Panc1 (cell line): ENCODE measurements around the gene ISYNA1. TPM values are rescaled to one million over a fixed set of nuclear protein-coding genes. Genes with fewer than 3 reads are reported as not detected.

Experiments
- ATAC-seq: fragments of 200-7000 bp; cut with Tn5 transposase; 2 replicates; pipeline ENCODE4 v1.9.1; 2020; ENCODE audit warnings: mild to moderate bottlenecking, moderate library complexity
- BruUV-seq: library from RNA; stranded (reverse); fragments of 400-500 nt; replicated peaks from 2 replicates; lab custom pipeline; 2021; lab: Mats Ljungman, UMichigan
- CTCF ChIA-PET: fragments of 300-600 bp; sonication (Branson Sonifier 250); formaldehyde crosslinking; loops from one replicate; lab custom pipeline; 2022; ENCODE audit warnings: antibody characterized with exemption; lab: Charles Lee
- POLR2A ChIA-PET: fragments of 300-600 bp; sonication (Branson Sonifier 250); formaldehyde crosslinking; loops from one replicate; lab custom pipeline; 2022; ENCODE audit warnings: antibody characterized with exemption; lab: Charles Lee
- DNase-seq: peaks from one replicate; pipeline ENCODE4 v3.0.0-alpha.2; 2010; ENCODE audit warnings: low read depth, low spot score
- H3K27ac ChIP-seq: 2 replicates; pipeline ENCODE4 v1.5.1; 2011; ENCODE audit warnings: mild to moderate bottlenecking, low read length, inconsistent platforms
- H3K27me3 ChIP-seq: fragments of 200-500 bp; sonication (Bioruptor generic); 2 replicates; pipeline ENCODE4 v1.6.0; 2014; ENCODE audit warnings: low read length, inconsistent platforms; ENCODE audit not compliant: control insufficient read depth, insufficient read depth
- H3K36me3 ChIP-seq: fragments of 200-500 bp; sonication (Bioruptor generic); 2 replicates; pipeline ENCODE4 v1.5.1; 2014; ENCODE audit warnings: inconsistent platforms, mild to moderate bottlenecking, low read length, moderate library complexity; ENCODE audit not compliant: control insufficient read depth, insufficient read depth
- H3K4me1 ChIP-seq: 2 replicates; pipeline ENCODE4 v1.5.1; 2011; ENCODE audit warnings: inconsistent platforms, mild to moderate bottlenecking, low read length, moderate library complexity; ENCODE audit not compliant: control insufficient read depth, insufficient read depth
- H3K4me3 ChIP-seq, 2 experiments: 2 replicates each; pipeline ENCODE4 v1.5.1; 2011 to 2012; ENCODE audit warnings: low read depth in 2 of 2, low read length in 2 of 2, mild to moderate bottlenecking in 2 of 2, inconsistent platforms in 1 of 2, moderate library complexity in 1 of 2
- H3K9me3 ChIP-seq: fragments of 200-500 bp; sonication (Bioruptor generic); 2 replicates; pipeline ENCODE4 v1.5.1; 2014; ENCODE audit warnings: low read depth, mild to moderate bottlenecking, inconsistent platforms, low read length, moderate library complexity; ENCODE audit not compliant: control insufficient read depth, insufficient read depth
- CTCF ChIP-seq: fragments of 450-650 bp; IDR thresholded peaks from 2 replicates; pipeline ENCODE4 v1.5.1; 2017; ENCODE audit warnings: mild to moderate bottlenecking
- POLR2AphosphoS5 ChIP-seq: IDR thresholded peaks from 2 replicates; pipeline ENCODE4 v1.6.1; 2012; ENCODE audit warnings: mild to moderate bottlenecking, low read depth, low read length, moderate library complexity
- REST ChIP-seq, 2 experiments: IDR thresholded peaks; 2 replicates each; pipeline ENCODE4 v1.6.1; 2011 to 2012; ENCODE audit warnings: low read depth in 2 of 2, control low read depth in 1 of 2, low read length in 1 of 2, mild to moderate bottlenecking in 1 of 2, moderate library complexity in 1 of 2; ENCODE audit not compliant: insufficient read depth in 1 of 2
- SIN3A ChIP-seq: IDR thresholded peaks from 2 replicates; pipeline ENCODE4 v1.6.1; 2012; ENCODE audit warnings: low read depth, mild to moderate bottlenecking, low read length, moderate library complexity, borderline replicate concordance; ENCODE audit not compliant: insufficient read depth
- TCF7L2 ChIP-seq: IDR thresholded peaks from 2 replicates; pipeline ENCODE4 v1.6.1; 2011; ENCODE audit warnings: mild to moderate bottlenecking, low read depth, low read length, inconsistent platforms
- in situ Hi-C: cut with HindIII; loops from 2 replicates; pipeline ENCODE4 v1.10.0; 2016; ENCODE audit warnings: low sequenced_read_pairs, low pct_unique_long_range_greater_than_20kb
- intact Hi-C: fragments of 100-400 bp; cut with micrococcal nuclease; formaldehyde crosslinking; loops from one replicate; pipeline ENCODE4 v1.10.0; 2022; ENCODE audit not compliant: unreplicated experiment
- total RNA-seq: library from RNA; stranded (reverse); gene quantifications from one replicate; pipeline ENCODE4 v1.2.1, GENCODE V29; 2021; ENCODE audit not compliant: unreplicated experiment

Gene ISYNA1
- total RNA-seq, 1 experiment from 2014 or later, result 351 TPM

- DNase-seq, result no peak
- Histone ChIP-seq H3K4me3 (peak overlapping the region; percentile 72 to 96), H3K4me1 (peaks cover 11% of the 10 kb centered on the region), H3K27me3 (no peaks in the 10 kb centered on the region), H3K27ac (peak overlapping the region; percentile 82), H3K9me3 (no peaks in the 10 kb centered on the region), H3K36me3 (peaks cover 3% of the 10 kb centered on the region; the same call in 1 of the 2 replicates)
- TF ChIP-seq CTCF (peak; percentile 97), REST (IDR thresholded peaks at IDR 0.05; ENCODE audit: insufficient read depth in 1 of 2, low read depth in 2 of 2, low read length in 1 of 2) (0 out of 4 replicates have a peak, but pooled peaks of 1 of the 2 experiments have one; percentile 34), POLR2AphosphoS5 (peak; percentile 29; the same call in 1 of the 2 replicates), TCF7L2 (peak; percentile 33; the same call in 1 of the 2 replicates), SIN3A (0 out of 2 replicates have a peak, but pooled peaks have one; percentile 14)
- peak; percentile 80 for ATAC-seq
- intact Hi-C loops, result no loop called here
- in situ Hi-C loops, result no loop called here
- ChIA-PET POLR2A (interaction anchor here (0.6 kb wide), 1 partner anchor 29 kb away, joined by 10 read pairs; no protein-coding TSS in a partner anchor), CTCF (interaction anchor here (0.5 to 1.2 kb wide), 8 partner anchors 11 to 444 kb away, joined by 3 to 10 read pairs (median 4); no protein-coding TSS in a partner anchor)
- BruUV-seq, result no TSS peak
Measured at GRCh38 chr19:18388100-18388959, 49.6 kb downstream of the ISYNA1 start.

DNA sequence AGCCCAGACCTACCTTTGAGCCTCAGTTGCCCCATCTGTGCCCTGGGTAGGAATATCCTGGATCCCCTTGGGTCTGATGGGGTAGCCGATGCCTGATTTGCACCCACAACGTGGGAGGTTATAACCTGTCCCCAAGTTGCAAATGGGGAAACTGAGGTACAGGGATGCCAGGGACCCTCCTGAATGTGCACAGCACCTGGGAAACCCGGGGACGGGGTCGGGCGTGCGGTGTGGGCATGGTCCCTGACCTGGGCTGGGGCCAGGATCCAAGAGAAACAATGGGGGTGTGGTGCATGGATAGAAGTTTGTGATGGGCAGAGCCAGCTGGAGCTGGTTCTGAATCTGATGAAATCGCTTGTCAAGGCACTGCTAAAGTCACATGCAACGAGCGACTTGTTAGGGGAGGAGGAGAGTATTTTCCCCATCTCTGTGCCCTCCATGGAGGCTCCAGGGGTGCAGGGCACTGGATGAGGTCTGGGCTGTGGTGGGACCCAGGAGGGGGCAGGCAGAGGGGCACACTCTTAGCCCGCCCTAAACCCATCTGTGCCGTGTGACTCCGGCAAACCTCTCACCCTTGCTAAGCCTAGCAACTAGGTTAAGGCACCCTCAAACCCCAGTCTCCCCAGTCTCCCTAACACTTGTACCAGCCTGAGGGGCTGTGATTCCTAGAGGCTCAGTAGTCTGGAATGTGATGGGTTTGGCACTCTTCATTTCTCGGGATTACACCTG lies 51.2 kb downstream of the ISYNA1 start:
- BruUV-seq, result TSS peak; percentile 87
- Histone ChIP-seq H3K27me3 (no peaks in the 10 kb centered on the region), H3K27ac (peak overlapping the region; percentile 82), H3K4me1 (peaks cover 21% of the 10 kb centered on the region), H3K36me3 (peaks cover 3% of the 10 kb centered on the region; the same call in 1 of the 2 replicates), H3K9me3 (no peaks in the 10 kb centered on the region), H3K4me3 (peak overlapping the region; percentile 72 to 96)
- CTCF ChIA-PET, result interaction anchor here (0.7 to 1.4 kb wide), 5 partner anchors 18 to 331 kb away, joined by 3 to 9 read pairs (median 7); no protein-coding TSS in a partner anchor
- POLR2A ChIA-PET, result no interaction called here
- ATAC-seq (peak; percentile 14), DNase-seq (no peak)
- intact Hi-C loops (no loop called here), in situ Hi-C loops (no loop called here)
- no peak for TF ChIP-seq TCF7L2
- no peak; the same call in 1 of the 2 replicates for TF ChIP-seq POLR2AphosphoS5
- TF ChIP-seq SIN3A, result 0 out of 2 replicates have a peak, but pooled peaks have one; percentile 70
